Choroid plexus epithelial cell (primary cell): ENCODE results near the gene FIP1L1.

Experiments
- DNase-seq: peaks from one replicate; pipeline ENCODE4 v3.0.0-alpha.2; 2010; ENCODE audit warnings: low read depth
- H3K4me3 ChIP-seq: 2 replicates; pipeline ENCODE4 v1.5.1; 2011; ENCODE audit warnings: low read depth, mild to moderate bottlenecking, control low read depth, low read length, moderate library complexity
- CTCF ChIP-seq: conservative IDR thresholded peaks from 2 replicates; pipeline ENCODE4 v1.5.1; 2011; ENCODE audit warnings: low read depth, mild to moderate bottlenecking, control low read depth, inconsistent platforms, low read length, moderate library complexity

Gene FIP1L1

DNA sequence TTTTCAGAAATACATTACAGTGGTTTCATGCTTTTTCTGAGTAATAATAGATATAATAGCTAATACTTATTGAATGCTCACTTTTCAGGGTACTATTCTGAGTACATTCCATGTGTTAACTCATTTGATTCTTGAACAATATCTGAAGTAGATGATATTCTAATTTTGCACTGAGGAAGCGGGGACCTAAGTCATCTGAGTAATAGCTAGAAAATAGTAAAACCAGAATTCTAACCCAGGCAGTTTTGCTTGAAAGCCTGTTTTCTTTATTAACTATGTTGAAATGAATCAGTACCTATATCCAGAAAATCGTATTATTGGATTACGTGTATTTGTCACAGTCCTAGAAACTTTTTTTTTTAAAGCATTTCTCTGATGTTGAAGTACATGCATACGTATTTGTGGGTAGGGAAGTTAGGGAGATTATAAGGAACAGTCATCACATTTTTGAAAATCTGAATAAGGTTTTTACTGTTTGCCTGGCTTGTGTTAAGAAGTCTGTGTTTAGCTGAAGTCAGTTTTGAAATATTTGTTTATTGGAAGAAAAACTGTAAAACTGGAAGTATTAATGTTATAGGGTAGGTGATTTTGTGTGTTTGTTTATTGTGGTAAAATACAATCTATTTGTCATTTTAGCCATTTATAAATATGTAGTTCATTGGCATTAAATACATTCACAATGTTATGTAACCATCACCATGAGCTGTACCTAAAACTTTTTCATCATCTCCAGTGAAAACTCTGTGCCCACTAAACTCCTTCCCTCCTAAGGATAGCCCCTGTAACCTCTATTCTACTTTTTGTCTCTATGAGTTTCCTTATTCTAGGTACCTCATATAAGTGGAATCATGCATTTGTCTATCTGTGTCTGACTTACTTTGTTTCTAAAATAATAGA, 55.3 kb downstream of the FIP1L1 start:
- DNase-seq, result no peak
- H3K4me3 ChIP-seq, result no peak overlapping the region
- no peak for TF ChIP-seq CTCF

DNA sequence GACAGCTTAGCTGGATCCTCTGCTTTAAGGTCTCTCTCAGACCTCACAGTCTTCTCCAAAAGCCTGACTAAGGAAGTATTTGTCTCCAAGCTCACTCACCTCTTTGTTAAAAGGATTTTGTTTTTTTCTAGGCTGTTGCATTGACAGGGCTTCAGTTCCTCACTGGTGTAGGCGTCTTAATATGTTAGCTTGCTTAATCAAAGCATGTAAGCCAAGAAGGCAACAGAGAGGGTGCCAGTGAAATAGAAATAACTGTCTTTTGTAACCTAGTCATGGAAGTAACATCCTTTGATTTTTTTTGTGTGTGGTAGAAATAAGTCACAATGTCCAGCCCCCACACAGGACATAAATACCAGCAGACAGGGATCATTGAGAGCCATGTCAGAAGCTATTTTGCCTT, 58.8 kb downstream of the FIP1L1 start:
- DNase-seq, result peak; percentile 2
- H3K4me3 ChIP-seq, result no peak overlapping the region
- TF ChIP-seq CTCF, result no peak

DNA sequence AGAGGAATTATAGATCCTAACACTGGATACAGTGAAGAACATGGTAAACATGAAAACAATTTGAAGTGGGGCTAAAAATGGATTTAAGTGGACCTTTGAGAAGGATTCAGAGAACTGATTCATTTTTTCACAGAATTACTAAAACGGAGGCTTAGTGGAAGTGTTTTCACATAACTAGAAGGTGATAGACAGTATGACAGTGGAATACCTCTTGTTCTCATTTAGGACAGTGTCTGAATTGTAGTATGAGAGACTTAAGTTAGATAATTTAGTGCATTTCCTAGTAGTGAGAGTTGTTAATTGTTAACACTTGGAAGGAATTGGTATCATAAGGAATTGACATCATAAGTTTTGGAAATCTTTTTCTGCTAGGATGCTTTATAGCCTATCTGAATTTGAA, 64.1 kb downstream of the FIP1L1 start:
- H3K4me3 ChIP-seq, result no peak overlapping the region
- DNase-seq, result no peak
- TF ChIP-seq CTCF, result no peak

GRCh38 chr4:53444954-53445353, 67.5 kb downstream of the FIP1L1 start:
- no peak for DNase-seq
- TF ChIP-seq CTCF, result no peak
- H3K4me3 ChIP-seq, result no peak overlapping the region

DNA sequence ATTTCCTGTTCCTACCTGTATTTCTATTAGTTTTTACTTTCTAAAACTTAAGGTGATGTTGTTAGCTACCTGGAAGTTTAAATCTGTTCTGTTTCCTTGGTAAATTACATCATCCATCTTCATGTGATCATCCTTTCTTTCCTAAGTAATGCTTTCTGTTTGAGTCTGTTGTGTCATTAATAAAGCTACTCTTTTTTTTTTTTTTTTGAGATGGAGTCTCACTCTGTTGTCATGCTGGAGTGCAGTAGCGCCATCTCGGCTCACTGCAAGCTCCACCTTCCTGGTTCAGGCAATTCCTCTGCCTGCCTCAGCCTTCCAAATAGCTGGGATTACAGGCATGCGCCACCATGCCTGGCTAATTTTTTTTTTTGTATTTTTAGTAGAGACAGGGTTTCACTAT, 73.3 kb downstream of the FIP1L1 start:
- peak; percentile 52 for DNase-seq
- no peak overlapping the region for H3K4me3 ChIP-seq
- TF ChIP-seq CTCF, result no peak

- no peak for TF ChIP-seq CTCF
- H3K4me3 ChIP-seq, result no peak overlapping the region
- peak; percentile 12 for DNase-seq
Observed at GRCh38 chr4:53453385-53453784, 75.9 kb downstream of the FIP1L1 start.

- no peak for TF ChIP-seq CTCF
- DNase-seq, result no peak
- H3K4me3 ChIP-seq, result no peak overlapping the region
Observed at GRCh38 chr4:53455766-53456165, 78.3 kb downstream of the FIP1L1 start.
